H1 (cell line): ENCODE data around the gene GCK. TPM values are rescaled to one million over a fixed set of nuclear protein-coding genes. Genes with fewer than 3 reads are reported as not detected.

Experiments
- CEBPB ChIP-seq: IDR thresholded peaks from 2 replicates; pipeline ENCODE4 v1.6.1; 2012; ENCODE audit warnings: low read depth, low read length
- EZH2 ChIP-seq: fragments of 200-600 bp; sonication (generic); IDR thresholded peaks from 2 replicates; pipeline ENCODE4 v1.7.1; 2012; ENCODE audit warnings: low read depth, mild to moderate bottlenecking, moderate library complexity, low read length, inconsistent platforms; ENCODE audit not compliant: severe bottlenecking
- KDM4A ChIP-seq: IDR thresholded peaks from one replicate; pipeline ENCODE4 v1.7.1; 2012; ENCODE audit warnings: low read depth, mild to moderate bottlenecking, moderate library complexity, low read length, inconsistent platforms; ENCODE audit not compliant: severe bottlenecking
- KDM5A ChIP-seq: fragments of 200-600 bp; IDR thresholded peaks from 2 replicates; pipeline ENCODE4 v1.7.1; 2012; ENCODE audit warnings: mild to moderate bottlenecking, low read length, inconsistent platforms, mixed read lengths
- MAFK ChIP-seq: IDR thresholded peaks from 2 replicates; pipeline ENCODE4 v1.6.1; 2012; ENCODE audit warnings: low read depth, mild to moderate bottlenecking, improper control_type of control experiment, low read length
- POLR2A ChIP-seq, 2 experiments: IDR thresholded peaks; 1 replicate in 1 of 2; 2 replicates in 1 of 2; pipeline ENCODE4 v1.6.1; 2011; ENCODE audit warnings: low read depth in 2 of 2, low read length in 2 of 2, mild to moderate bottlenecking in 2 of 2; ENCODE audit errors: control extremely low read depth in 1 of 2
- SP1 ChIP-seq: IDR thresholded peaks from 2 replicates; pipeline ENCODE4 v1.6.1; 2011; ENCODE audit warnings: low read depth, low read length
- TBP ChIP-seq: IDR thresholded peaks from 2 replicates; pipeline ENCODE4 v1.6.1; 2011; ENCODE audit warnings: low read depth, low read length, improper control_type of control experiment
- ZNF274 ChIP-seq: IDR thresholded peaks from 2 replicates; pipeline ENCODE4 v1.7.0; 2012; ENCODE audit warnings: low read length, borderline replicate concordance; ENCODE audit errors: extremely low read depth
- polyA plus RNA-seq, 7 experiments: library from polyadenylated mRNA; depleted of rRNA in 3 of 7; stranded (reverse) in 5 of 7; unstranded in 2 of 7; fragments of >200 nt in 5 of 7; fragments of 200-250 nt in 2 of 7; gene quantifications; 1 replicate in 5 of 7; 2 replicates in 1 of 7; 4 replicates in 1 of 7; pipeline versions ENCODE4 v1.2.1 to v1.2.3, GENCODE V29; 2011 to 2013; ENCODE audit warnings: missing spikeins in 2 of 7, mixed read lengths in 2 of 7
- total RNA-seq: library from RNA; stranded (reverse); fragmentation: NEBNext Ultra II Directional; extraction: Animal tissue kit (Norgen Biotek cat#: 25700); gene quantifications from 2 replicates; pipeline ENCODE4 v1.2.1, GENCODE V29; 2021
- TF ChIP-seq, protein P1 (sequence below): fragments of 300-600 bp; sonication (generic); IDR thresholded peaks from 2 replicates; pipeline ENCODE4 v1.7.1; 2012; ENCODE audit warnings: low read length, moderate library complexity, mild to moderate bottlenecking, inconsistent platforms; ENCODE audit not compliant: insufficient replicate concordance

The GCK gene
- total and polyA plus RNA-seq, 2 of the 8 experiments (the other 6 are each of a cell fraction or from before 2014, with no cell fraction given): 2.4 to 4.9 TPM

DNA sequence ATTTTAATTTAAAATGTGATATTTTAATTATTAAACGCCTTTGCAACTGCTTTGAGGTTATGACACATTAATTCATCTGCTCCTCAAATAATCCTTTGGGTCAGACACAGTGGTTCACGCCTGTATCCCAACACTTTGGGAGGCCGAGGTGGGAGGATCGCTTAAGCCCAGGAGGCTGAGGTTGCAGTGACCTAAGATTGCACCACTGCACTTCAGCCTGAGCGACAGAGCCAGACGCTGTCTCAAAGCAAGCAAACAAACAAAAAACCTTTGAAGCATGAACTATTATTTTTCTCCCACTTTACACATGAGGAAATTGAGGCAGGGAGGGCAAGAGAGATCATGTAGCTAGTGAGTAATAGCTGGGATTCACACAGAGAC, 64.4 kb downstream of the GCK start (continued):
- TF ChIP-seq, protein P1, sequence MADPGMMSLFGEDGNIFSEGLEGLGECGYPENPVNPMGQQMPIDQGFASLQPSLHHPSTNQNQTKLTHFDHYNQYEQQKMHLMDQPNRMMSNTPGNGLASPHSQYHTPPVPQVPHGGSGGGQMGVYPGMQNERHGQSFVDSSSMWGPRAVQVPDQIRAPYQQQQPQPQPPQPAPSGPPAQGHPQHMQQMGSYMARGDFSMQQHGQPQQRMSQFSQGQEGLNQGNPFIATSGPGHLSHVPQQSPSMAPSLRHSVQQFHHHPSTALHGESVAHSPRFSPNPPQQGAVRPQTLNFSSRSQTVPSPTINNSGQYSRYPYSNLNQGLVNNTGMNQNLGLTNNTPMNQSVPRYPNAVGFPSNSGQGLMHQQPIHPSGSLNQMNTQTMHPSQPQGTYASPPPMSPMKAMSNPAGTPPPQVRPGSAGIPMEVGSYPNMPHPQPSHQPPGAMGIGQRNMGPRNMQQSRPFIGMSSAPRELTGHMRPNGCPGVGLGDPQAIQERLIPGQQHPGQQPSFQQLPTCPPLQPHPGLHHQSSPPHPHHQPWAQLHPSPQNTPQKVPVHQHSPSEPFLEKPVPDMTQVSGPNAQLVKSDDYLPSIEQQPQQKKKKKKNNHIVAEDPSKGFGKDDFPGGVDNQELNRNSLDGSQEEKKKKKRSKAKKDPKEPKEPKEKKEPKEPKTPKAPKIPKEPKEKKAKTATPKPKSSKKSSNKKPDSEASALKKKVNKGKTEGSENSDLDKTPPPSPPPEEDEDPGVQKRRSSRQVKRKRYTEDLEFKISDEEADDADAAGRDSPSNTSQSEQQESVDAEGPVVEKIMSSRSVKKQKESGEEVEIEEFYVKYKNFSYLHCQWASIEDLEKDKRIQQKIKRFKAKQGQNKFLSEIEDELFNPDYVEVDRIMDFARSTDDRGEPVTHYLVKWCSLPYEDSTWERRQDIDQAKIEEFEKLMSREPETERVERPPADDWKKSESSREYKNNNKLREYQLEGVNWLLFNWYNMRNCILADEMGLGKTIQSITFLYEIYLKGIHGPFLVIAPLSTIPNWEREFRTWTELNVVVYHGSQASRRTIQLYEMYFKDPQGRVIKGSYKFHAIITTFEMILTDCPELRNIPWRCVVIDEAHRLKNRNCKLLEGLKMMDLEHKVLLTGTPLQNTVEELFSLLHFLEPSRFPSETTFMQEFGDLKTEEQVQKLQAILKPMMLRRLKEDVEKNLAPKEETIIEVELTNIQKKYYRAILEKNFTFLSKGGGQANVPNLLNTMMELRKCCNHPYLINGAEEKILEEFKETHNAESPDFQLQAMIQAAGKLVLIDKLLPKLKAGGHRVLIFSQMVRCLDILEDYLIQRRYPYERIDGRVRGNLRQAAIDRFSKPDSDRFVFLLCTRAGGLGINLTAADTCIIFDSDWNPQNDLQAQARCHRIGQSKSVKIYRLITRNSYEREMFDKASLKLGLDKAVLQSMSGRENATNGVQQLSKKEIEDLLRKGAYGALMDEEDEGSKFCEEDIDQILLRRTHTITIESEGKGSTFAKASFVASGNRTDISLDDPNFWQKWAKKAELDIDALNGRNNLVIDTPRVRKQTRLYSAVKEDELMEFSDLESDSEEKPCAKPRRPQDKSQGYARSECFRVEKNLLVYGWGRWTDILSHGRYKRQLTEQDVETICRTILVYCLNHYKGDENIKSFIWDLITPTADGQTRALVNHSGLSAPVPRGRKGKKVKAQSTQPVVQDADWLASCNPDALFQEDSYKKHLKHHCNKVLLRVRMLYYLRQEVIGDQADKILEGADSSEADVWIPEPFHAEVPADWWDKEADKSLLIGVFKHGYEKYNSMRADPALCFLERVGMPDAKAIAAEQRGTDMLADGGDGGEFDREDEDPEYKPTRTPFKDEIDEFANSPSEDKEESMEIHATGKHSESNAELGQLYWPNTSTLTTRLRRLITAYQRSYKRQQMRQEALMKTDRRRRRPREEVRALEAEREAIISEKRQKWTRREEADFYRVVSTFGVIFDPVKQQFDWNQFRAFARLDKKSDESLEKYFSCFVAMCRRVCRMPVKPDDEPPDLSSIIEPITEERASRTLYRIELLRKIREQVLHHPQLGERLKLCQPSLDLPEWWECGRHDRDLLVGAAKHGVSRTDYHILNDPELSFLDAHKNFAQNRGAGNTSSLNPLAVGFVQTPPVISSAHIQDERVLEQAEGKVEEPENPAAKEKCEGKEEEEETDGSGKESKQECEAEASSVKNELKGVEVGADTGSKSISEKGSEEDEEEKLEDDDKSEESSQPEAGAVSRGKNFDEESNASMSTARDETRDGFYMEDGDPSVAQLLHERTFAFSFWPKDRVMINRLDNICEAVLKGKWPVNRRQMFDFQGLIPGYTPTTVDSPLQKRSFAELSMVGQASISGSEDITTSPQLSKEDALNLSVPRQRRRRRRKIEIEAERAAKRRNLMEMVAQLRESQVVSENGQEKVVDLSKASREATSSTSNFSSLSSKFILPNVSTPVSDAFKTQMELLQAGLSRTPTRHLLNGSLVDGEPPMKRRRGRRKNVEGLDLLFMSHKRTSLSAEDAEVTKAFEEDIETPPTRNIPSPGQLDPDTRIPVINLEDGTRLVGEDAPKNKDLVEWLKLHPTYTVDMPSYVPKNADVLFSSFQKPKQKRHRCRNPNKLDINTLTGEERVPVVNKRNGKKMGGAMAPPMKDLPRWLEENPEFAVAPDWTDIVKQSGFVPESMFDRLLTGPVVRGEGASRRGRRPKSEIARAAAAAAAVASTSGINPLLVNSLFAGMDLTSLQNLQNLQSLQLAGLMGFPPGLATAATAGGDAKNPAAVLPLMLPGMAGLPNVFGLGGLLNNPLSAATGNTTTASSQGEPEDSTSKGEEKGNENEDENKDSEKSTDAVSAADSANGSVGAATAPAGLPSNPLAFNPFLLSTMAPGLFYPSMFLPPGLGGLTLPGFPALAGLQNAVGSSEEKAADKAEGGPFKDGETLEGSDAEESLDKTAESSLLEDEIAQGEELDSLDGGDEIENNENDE: no peak
- TF ChIP-seq KDM5A: no peak
- TF ChIP-seq TBP: no peak
- no peak for TF ChIP-seq CEBPB
- TF ChIP-seq POLR2A (IDR thresholded peaks at IDR 0.05; ENCODE audit: control extremely low read depth in 1 of 2, low read depth in 2 of 2, low read length in 2 of 2): no peak
- no peak for TF ChIP-seq MAFK
- TF ChIP-seq EZH2: no peak
- no peak for TF ChIP-seq SP1
- no peak for TF ChIP-seq ZNF274
- TF ChIP-seq KDM4A: no peak
